Endothelial cell of umbilical vein (primary cell): ENCODE data around the gene PANX2. TPM values are rescaled to one million over a fixed set of nuclear protein-coding genes. Genes with fewer than 3 reads are reported as not detected.

Source experiments
- BruUV-seq: library from RNA; stranded (reverse); fragments of 400-500 nt; replicated peaks from 2 replicates; lab custom pipeline; 2021; lab: Mats Ljungman, UMichigan
- CTCF ChIA-PET: fragments of 300-600, 350-600 bp; sonication (Branson Sonifier 250); formaldehyde crosslinking; loops from one replicate; lab custom pipeline; 2021; ENCODE audit warnings: antibody characterized with exemption, inconsistent platforms; lab: Charles Lee
- POLR2A ChIA-PET: fragments of 300-600, 350-600 bp; sonication (Branson Sonifier 250); formaldehyde crosslinking; loops from one replicate; lab custom pipeline; 2021; ENCODE audit warnings: antibody characterized with exemption, inconsistent platforms; lab: Charles Lee
- DNase-seq: peaks from one replicate; pipeline ENCODE4 v3.0.0-alpha.2; 2011; ENCODE audit warnings: low read depth, low spot score
- FAIRE-seq: peaks from 2 replicates; lab custom pipeline; 2011; peaks lifted over from hg19 to GRCh38; lab: Jason Lieb, UNC
- H2AFZ ChIP-seq: 2 replicates; pipeline ENCODE4 v1.6.0; 2012; ENCODE audit warnings: low read depth, low read length, control low read depth, inconsistent platforms
- H3K27ac ChIP-seq: 2 replicates; pipeline ENCODE4 v1.5.1; 2011; ENCODE audit warnings: low read depth, mild to moderate bottlenecking, control low read depth, low read length, moderate library complexity; ENCODE audit not compliant: insufficient read depth
- H3K27me3 ChIP-seq, 2 experiments: 2 replicates each; pipeline versions ENCODE4 v1.6.0 to v1.6.1; 2011; ENCODE audit warnings: low read length in 2 of 2, mixed read lengths in 1 of 2; ENCODE audit not compliant: control insufficient read depth in 2 of 2, insufficient read depth in 2 of 2
- H3K36me3 ChIP-seq, 2 experiments: 2 replicates in 1 of 2; 3 replicates in 1 of 2; pipeline ENCODE4 v1.5.1; 2011; ENCODE audit warnings: low read length in 2 of 2, mild to moderate bottlenecking in 1 of 2, moderate library complexity in 1 of 2; ENCODE audit not compliant: control insufficient read depth in 2 of 2, insufficient read depth in 2 of 2; ENCODE audit errors: extremely low read depth in 1 of 2
- H3K4me1 ChIP-seq: 3 replicates; pipeline ENCODE4 v1.5.1; 2011; ENCODE audit warnings: mild to moderate bottlenecking, low read length; ENCODE audit not compliant: control insufficient read depth, insufficient read depth; ENCODE audit errors: extremely low read depth
- H3K4me2 ChIP-seq: 2 replicates; pipeline ENCODE4 v1.6.1; 2011; ENCODE audit warnings: low read length, control low read depth, mixed read lengths; ENCODE audit not compliant: insufficient read depth
- H3K4me3 ChIP-seq, 3 experiments: fragments of 200-600 bp in 1 of 3; sonication (generic), shearing (Covaris generic) in 1 of 3; replicated peaks in 1 of 3; 2 replicates each; pipeline ENCODE4 v1.5.1; 2011 to 2016; ENCODE audit warnings: control low read depth in 3 of 3, low read length in 3 of 3, mild to moderate bottlenecking in 2 of 3, inconsistent platforms in 1 of 3, low read depth in 1 of 3, moderate library complexity in 1 of 3; ENCODE audit not compliant: insufficient read depth in 1 of 3
- H3K79me2 ChIP-seq: 2 replicates; pipeline ENCODE4 v1.6.0; 2012; ENCODE audit warnings: low read length, inconsistent platforms; ENCODE audit not compliant: control insufficient read depth, insufficient read depth
- H3K9ac ChIP-seq: replicated peaks from 2 replicates; pipeline ENCODE3; 2011; ENCODE audit warnings: low read length, control low read depth; ENCODE audit not compliant: insufficient read depth; ENCODE audit errors: extremely low read depth
- H3K9me1 ChIP-seq: replicated peaks from 3 replicates; pipeline ENCODE4 v1.6.0; 2011; ENCODE audit warnings: mild to moderate bottlenecking, low read length; ENCODE audit not compliant: control insufficient read depth, insufficient read depth; ENCODE audit errors: extremely low read depth
- H3K9me3 ChIP-seq: replicated peaks from 2 replicates; pipeline ENCODE4 v1.5.1; 2012; ENCODE audit warnings: low read length, inconsistent platforms; ENCODE audit not compliant: control insufficient read depth, insufficient read depth
- H4K20me1 ChIP-seq: replicated peaks from 2 replicates; pipeline ENCODE3; 2011; ENCODE audit warnings: mild to moderate bottlenecking, low read length; ENCODE audit not compliant: control insufficient read depth, insufficient read depth; ENCODE audit errors: extremely low read depth
- EZH2 ChIP-seq: IDR thresholded peaks from 2 replicates; pipeline ENCODE4 v1.6.1; 2012; ENCODE audit warnings: borderline replicate concordance, low read depth, mild to moderate bottlenecking, moderate library complexity, low read length, inconsistent platforms; ENCODE audit not compliant: severe bottlenecking
- FOS ChIP-seq: IDR thresholded peaks from 2 replicates; pipeline ENCODE4 v1.6.1; 2011; ENCODE audit warnings: mild to moderate bottlenecking, low read length, moderate library complexity, borderline replicate concordance; ENCODE audit not compliant: insufficient read depth
- GATA2 ChIP-seq: IDR thresholded peaks from 2 replicates; pipeline ENCODE4 v1.7.0; 2011; ENCODE audit warnings: low read depth, mild to moderate bottlenecking, moderate library complexity, mixed read lengths, low read length; ENCODE audit not compliant: insufficient read length, insufficient read depth
- JUN ChIP-seq: IDR thresholded peaks from 2 replicates; pipeline ENCODE4 v1.6.1; 2011; ENCODE audit warnings: borderline replicate concordance, low read depth; ENCODE audit not compliant: insufficient read length, insufficient read depth
- MYC ChIP-seq: IDR thresholded peaks from one replicate; pipeline ENCODE4 v1.6.1; 2011; ENCODE audit warnings: mild to moderate bottlenecking, low read depth, low read length
- POLR2A ChIP-seq: IDR thresholded peaks from 2 replicates; pipeline ENCODE4 v1.6.1; 2012; ENCODE audit warnings: low read depth, mild to moderate bottlenecking, control low read depth, low read length
- POLR2AphosphoS5 ChIP-seq: IDR thresholded peaks from 2 replicates; pipeline ENCODE4 v1.6.1; 2012; ENCODE audit warnings: low read depth, mild to moderate bottlenecking, control low read depth, low read length, moderate library complexity; ENCODE audit not compliant: insufficient read depth
- dilution Hi-C: fragments of 300-500 bp; cut with MboI; formaldehyde crosslinking; loops from one replicate; pipeline ENCODE4 v1.15.0; 2019; ENCODE audit warnings: low sequenced_read_pairs; ENCODE audit not compliant: extremely low pct_ligation_motif_present
- intact Hi-C: fragments of 100-400 bp; cut with micrococcal nuclease; formaldehyde crosslinking; loops from one replicate; pipeline ENCODE4 v1.10.0; 2022
- polyA plus RNA-seq, 4 experiments: library from polyadenylated mRNA; depleted of rRNA in 3 of 4; stranded (reverse) in 3 of 4; unstranded in 1 of 4; fragments of >200 nt; gene quantifications; 2 replicates each; pipeline versions ENCODE4 v1.2.1 to v1.2.3, GENCODE V29; 2011 to 2012; ENCODE audit warnings: missing spikeins in 1 of 4
- total RNA-seq: library from RNA; stranded (reverse); gene quantifications from 2 replicates; pipeline ENCODE4 v1.2.3, GENCODE V29; 2021
- TF ChIP-seq, protein P1 (sequence below), 2 donors: IDR thresholded peaks; 1 replicate in 1 of 2; 2 replicates in 1 of 2; pipeline ENCODE4 v1.5.1; 2011; ENCODE audit warnings: low read length in 2 of 2, mild to moderate bottlenecking in 2 of 2, moderate library complexity in 2 of 2, control low read depth in 1 of 2, inconsistent platforms in 1 of 2, low read depth in 1 of 2; ENCODE audit not compliant: insufficient read depth in 1 of 2; ENCODE audit errors: extremely low read depth in 1 of 2
- TF ChIP-seq, protein P2 (sequence below): IDR thresholded peaks from 2 replicates; pipeline ENCODE4 v1.6.1; 2011; ENCODE audit not compliant: insufficient read depth, insufficient read length

PANX2 gene
- total and polyA plus RNA-seq, 2 donors (not counting 3 experiments of a cell fraction or from before 2014, with no cell fraction given) = 2.5 to 5.1 TPM

DNA sequence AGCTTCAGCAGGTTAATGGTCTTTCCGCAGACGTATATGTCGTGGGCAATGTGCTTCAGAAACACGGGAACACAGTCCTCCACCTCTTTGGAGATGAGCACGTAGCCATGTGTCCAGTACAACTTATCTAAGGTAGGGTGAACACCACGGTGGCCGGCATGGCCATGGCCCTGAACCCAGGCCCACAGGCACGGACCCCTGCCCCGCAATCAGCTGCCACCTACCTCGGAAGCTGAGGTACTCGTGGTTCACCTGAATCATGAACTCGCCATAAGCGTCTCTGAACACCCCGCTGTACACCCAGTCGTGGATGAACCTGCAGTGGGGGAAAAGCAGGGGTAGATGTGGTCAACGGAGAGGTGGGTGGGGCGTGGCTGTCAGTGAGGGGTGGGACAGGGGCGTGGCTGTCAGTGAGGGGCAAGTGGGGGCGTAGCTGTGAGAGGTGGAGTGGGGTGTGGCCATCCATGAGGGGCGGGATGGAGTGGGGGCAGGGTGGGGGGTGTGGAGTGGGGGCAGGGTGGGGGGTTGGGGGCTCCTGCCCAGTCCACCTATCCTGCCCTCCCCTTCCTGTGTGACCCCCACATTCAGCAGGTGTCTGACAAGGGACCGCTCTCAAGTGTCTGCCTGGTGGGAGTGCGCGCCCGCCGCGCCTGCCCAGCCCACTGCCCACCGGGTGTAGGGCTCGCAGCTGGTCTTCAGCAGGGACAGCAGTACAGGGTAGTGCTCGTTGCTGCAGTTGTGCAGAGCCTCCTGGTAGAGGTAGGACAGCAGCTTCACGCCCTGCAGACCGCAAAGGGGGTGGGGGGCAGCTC lies 55.7 kb downstream of the PANX2 start:
- ChIA-PET CTCF (interaction anchor here (1.3 kb wide), 1 partner anchor 77 kb away, joined by 4 read pairs; no protein-coding TSS in a partner anchor), POLR2A (interaction anchor here (0.5 kb wide), 1 partner anchor 290 kb away, joined by 7 read pairs; no protein-coding TSS in a partner anchor)
- H3K4me1 ChIP-seq = no peaks in the 10 kb centered on the region
- H2AFZ ChIP-seq = no peak overlapping the region
- DNase-seq (no peak), FAIRE-seq (no peak)
- H3K9me1 ChIP-seq = no peaks in the 10 kb centered on the region
- peaks cover 0 to 38% of the 10 kb centered on the region in 2 experiments for H3K36me3 ChIP-seq
- no peak overlapping the region for H3K27ac ChIP-seq
- BruUV-seq = no TSS peak
- intact Hi-C loops = no loop called here
- H4K20me1 ChIP-seq = no peaks in the 10 kb centered on the region
- dilution Hi-C loops = no loop called here
- H3K4me2 ChIP-seq = no peak overlapping the region
- H3K4me3 ChIP-seq = no peak overlapping the region
- H3K9me3 ChIP-seq = no peaks in the 10 kb centered on the region
- TF ChIP-seq JUN = no peak
- no peak for TF ChIP-seq POLR2AphosphoS5
- TF ChIP-seq MYC = no peak
- TF ChIP-seq EZH2 = no peak
- TF ChIP-seq, protein P1, sequence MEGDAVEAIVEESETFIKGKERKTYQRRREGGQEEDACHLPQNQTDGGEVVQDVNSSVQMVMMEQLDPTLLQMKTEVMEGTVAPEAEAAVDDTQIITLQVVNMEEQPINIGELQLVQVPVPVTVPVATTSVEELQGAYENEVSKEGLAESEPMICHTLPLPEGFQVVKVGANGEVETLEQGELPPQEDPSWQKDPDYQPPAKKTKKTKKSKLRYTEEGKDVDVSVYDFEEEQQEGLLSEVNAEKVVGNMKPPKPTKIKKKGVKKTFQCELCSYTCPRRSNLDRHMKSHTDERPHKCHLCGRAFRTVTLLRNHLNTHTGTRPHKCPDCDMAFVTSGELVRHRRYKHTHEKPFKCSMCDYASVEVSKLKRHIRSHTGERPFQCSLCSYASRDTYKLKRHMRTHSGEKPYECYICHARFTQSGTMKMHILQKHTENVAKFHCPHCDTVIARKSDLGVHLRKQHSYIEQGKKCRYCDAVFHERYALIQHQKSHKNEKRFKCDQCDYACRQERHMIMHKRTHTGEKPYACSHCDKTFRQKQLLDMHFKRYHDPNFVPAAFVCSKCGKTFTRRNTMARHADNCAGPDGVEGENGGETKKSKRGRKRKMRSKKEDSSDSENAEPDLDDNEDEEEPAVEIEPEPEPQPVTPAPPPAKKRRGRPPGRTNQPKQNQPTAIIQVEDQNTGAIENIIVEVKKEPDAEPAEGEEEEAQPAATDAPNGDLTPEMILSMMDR (IDR thresholded peaks at IDR 0.05; ENCODE audit: extremely low read depth in 1 of 2, insufficient read depth in 1 of 2, low read depth in 1 of 2, low read length in 2 of 2) = no peak
- TF ChIP-seq FOS = no peak
- TF ChIP-seq GATA2 = no peak
- no peak for TF ChIP-seq POLR2A
- TF ChIP-seq, protein P2, sequence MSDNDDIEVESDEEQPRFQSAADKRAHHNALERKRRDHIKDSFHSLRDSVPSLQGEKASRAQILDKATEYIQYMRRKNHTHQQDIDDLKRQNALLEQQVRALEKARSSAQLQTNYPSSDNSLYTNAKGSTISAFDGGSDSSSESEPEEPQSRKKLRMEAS = no peak
- H3K27me3 ChIP-seq = no peaks in the 10 kb centered on the region
- H3K9ac ChIP-seq = no peak overlapping the region
- no peaks in the 10 kb centered on the region for H3K79me2 ChIP-seq
